Measurements from ENCODE around the gene XRCC5. TPM values are rescaled to one million over a fixed set of nuclear protein-coding genes. Genes with fewer than 3 reads are reported as not detected.

The XRCC5 gene
- total RNA-seq, 1 experiment from 2014 or later, result 618 TPM

DNA sequence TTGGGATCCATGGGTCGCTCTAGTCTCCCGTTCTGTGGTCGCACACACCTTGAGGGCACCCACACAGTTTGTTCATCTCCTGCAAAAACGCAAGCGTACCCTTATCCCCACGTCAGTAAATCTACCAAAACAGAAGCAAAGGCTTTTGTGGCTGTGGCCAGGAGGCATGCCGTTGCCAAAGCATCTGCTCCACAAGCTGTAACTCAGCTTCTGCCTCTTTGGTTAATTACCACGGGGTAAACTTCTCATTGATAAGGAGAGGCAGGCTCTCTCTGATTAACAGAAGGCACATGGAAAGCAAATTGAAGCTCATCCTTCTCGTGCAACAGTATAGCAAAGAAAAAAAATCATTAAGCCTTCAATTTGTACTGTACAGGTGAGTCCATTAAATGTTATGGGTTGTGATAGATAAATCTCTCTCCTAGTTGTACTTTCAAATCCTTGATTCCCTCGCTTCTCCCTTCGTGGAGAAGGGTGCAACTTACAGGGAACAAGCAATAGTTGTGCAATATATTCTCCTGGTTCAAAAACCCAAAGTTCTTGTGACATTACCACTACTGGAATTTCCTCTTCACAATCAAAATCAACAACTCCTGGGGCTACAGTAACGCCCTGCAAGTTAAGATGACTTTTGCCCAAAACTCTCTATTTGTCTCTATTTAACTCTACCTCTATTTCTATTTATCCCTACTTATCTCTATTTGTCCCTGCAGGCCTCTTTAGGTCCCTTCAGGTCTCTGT, 37.9 kb upstream of the XRCC5 start:
- no peak overlapping the region for H2BK15ac ChIP-seq (ENCODE audit: low read depth, low read length)
- no peak overlapping the region for H2AFZ ChIP-seq (ENCODE audit: low read length)
- DNase-seq, result no peak
- no peaks in the 10 kb centered on the region for H3K27me3 Mint-ChIP-seq (ENCODE audit: low read depth)
- H2AK5ac ChIP-seq (ENCODE audit: insufficient read length, low read length), result no peak overlapping the region
- H2BK5ac ChIP-seq (ENCODE audit: insufficient read length, low read length), result no peak overlapping the region
- no peaks in the 10 kb centered on the region for H3K9me3 ChIP-seq (ENCODE audit: control insufficient read depth, low read depth, low read length)
- no peak overlapping the region for H2BK20ac ChIP-seq (ENCODE audit: low read depth, low read length, poor library complexity, severe bottlenecking)
- no peak overlapping the region for H3K14ac ChIP-seq (ENCODE audit: insufficient read depth, low read length)
- H3K9ac ChIP-seq (ENCODE audit: extremely low read depth, insufficient read length, low read length), result no peak overlapping the region
- H3K27me3 ChIP-seq (ENCODE audit: insufficient read depth, low read length), result no peaks in the 10 kb centered on the region
- H4K20me1 ChIP-seq (ENCODE audit: control insufficient read depth, insufficient read depth, insufficient read length), result no peaks in the 10 kb centered on the region
- no peak overlapping the region for H4K91ac ChIP-seq (ENCODE audit: insufficient read length, low read depth, low read length)
- no peak overlapping the region for H3K18ac ChIP-seq (ENCODE audit: insufficient read length, low read depth, low read length)
- no peak overlapping the region for H3T11ph ChIP-seq (ENCODE audit: low read length)
- H3K79me2 ChIP-seq (ENCODE audit: insufficient read depth, low read length), result no peaks in the 10 kb centered on the region
- H3K27ac ChIP-seq (ENCODE audit: insufficient read length, low read depth, low read length), result no peak overlapping the region
- no peak overlapping the region for H2BK120ac ChIP-seq (ENCODE audit: low read depth, low read length, poor library complexity, severe bottlenecking)
- no peaks in the 10 kb centered on the region for H3K79me1 ChIP-seq (ENCODE audit: insufficient read depth, low read depth, low read length, poor library complexity, severe bottlenecking)
- peaks cover 0 to 5% (median 2%) of the 10 kb centered on the region in 3 experiments; a peak in 5 of 7 replicates for H3K36me3 Mint-ChIP-seq (ENCODE audit: insufficient read depth in 1 of 3, low read depth in 3 of 3)
- peak overlapping the region in 1 of 3 experiments; percentile 27; a peak in 1 of 7 replicates for H3K27ac Mint-ChIP-seq
- no peak overlapping the region for H2BK12ac ChIP-seq (ENCODE audit: insufficient read length, low read depth, low read length)
- no peaks in the 10 kb centered on the region for H3K4me1 ChIP-seq (ENCODE audit: insufficient read depth, low read length)
- no peak overlapping the region for H3K4me2 ChIP-seq (ENCODE audit: insufficient read depth, insufficient read length, low read length)
- H3K4ac ChIP-seq (ENCODE audit: low read depth, low read length), result no peak overlapping the region
- H3K23me2 ChIP-seq (ENCODE audit: insufficient read length, low read depth, low read length, poor library complexity, severe bottlenecking), result no peaks in the 10 kb centered on the region
- no peak overlapping the region for H3K4me3 Mint-ChIP-seq
- no peak overlapping the region for H4K5ac ChIP-seq (ENCODE audit: insufficient read length, low read depth, low read length)
- no peak overlapping the region for H3K23ac ChIP-seq (ENCODE audit: insufficient read length, low read depth, low read length)
- TF ChIP-seq, protein P1, sequence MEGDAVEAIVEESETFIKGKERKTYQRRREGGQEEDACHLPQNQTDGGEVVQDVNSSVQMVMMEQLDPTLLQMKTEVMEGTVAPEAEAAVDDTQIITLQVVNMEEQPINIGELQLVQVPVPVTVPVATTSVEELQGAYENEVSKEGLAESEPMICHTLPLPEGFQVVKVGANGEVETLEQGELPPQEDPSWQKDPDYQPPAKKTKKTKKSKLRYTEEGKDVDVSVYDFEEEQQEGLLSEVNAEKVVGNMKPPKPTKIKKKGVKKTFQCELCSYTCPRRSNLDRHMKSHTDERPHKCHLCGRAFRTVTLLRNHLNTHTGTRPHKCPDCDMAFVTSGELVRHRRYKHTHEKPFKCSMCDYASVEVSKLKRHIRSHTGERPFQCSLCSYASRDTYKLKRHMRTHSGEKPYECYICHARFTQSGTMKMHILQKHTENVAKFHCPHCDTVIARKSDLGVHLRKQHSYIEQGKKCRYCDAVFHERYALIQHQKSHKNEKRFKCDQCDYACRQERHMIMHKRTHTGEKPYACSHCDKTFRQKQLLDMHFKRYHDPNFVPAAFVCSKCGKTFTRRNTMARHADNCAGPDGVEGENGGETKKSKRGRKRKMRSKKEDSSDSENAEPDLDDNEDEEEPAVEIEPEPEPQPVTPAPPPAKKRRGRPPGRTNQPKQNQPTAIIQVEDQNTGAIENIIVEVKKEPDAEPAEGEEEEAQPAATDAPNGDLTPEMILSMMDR (conservative IDR thresholded peaks at IDR 0.05), result no peak
- H4K8ac ChIP-seq (replicated peaks; ENCODE audit: insufficient read length, low read depth, low read length), result no peak overlapping the region
- H3K56ac ChIP-seq (ENCODE audit: insufficient read length, low read depth, low read length), result no peak overlapping the region
- peaks cover under 1 to 8% of the 10 kb centered on the region in 2 experiments for H3K4me1 Mint-ChIP-seq
- WGBS (ENCODE audit: extremely low coverage, insufficient read length, low lambda C conversion rate), result no CpG with 5 or more reads among the region's 12 CpGs
- no peaks in the 10 kb centered on the region for H3K9me3 Mint-ChIP-seq
